ENCODE measurements around the gene GALNT18. TPM values are rescaled to one million over a fixed set of nuclear protein-coding genes. Genes with fewer than 3 reads are reported as not detected.

Gene GALNT18
- total and polyA plus RNA-seq, 2 donors (not counting 3 experiments of a cell fraction or from before 2014, with no cell fraction given), result 0.17 to 0.18 TPM

DNA sequence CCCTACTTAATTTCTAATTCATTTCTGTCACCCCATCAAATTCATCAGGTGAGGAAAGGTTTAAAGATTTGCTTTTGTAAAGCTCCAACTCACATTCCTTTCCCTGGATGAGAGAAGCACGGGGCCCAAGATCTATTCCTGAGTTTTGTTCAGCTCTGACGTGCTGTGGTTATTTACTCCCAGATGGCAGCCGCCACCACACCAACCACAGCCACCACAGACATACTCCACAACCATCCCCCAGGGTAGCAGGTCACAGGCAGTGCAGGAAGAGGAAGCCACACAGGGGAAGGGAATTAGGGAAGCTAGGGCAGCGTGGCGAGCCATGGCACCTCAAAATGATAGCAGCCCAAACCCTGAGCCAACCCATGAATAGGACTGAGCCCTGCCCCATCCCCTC lies 205.3 kb downstream of the GALNT18 start:
- no peak overlapping the region for H3K9ac ChIP-seq (replicated peaks; ENCODE audit: extremely low read depth, insufficient read depth, low read length)
- H3K9me3 ChIP-seq (replicated peaks; ENCODE audit: control insufficient read depth, insufficient read depth, low read length), result no peaks in the 10 kb centered on the region
- H3K4me1 ChIP-seq (ENCODE audit: control insufficient read depth, extremely low read depth, insufficient read depth, low read length), result no peaks in the 10 kb centered on the region
- H3K4me2 ChIP-seq (ENCODE audit: insufficient read depth, low read length), result no peak overlapping the region
- H3K36me3 ChIP-seq (ENCODE audit: control insufficient read depth in 2 of 2, extremely low read depth in 1 of 2, insufficient read depth in 2 of 2, low read length in 2 of 2), result no peaks in the 10 kb centered on the region
- BruUV-seq (replicated peaks), result no TSS peak
- H3K9me1 ChIP-seq (replicated peaks; ENCODE audit: control insufficient read depth, extremely low read depth, insufficient read depth, low read length), result no peaks in the 10 kb centered on the region
- TF ChIP-seq, protein P1, sequence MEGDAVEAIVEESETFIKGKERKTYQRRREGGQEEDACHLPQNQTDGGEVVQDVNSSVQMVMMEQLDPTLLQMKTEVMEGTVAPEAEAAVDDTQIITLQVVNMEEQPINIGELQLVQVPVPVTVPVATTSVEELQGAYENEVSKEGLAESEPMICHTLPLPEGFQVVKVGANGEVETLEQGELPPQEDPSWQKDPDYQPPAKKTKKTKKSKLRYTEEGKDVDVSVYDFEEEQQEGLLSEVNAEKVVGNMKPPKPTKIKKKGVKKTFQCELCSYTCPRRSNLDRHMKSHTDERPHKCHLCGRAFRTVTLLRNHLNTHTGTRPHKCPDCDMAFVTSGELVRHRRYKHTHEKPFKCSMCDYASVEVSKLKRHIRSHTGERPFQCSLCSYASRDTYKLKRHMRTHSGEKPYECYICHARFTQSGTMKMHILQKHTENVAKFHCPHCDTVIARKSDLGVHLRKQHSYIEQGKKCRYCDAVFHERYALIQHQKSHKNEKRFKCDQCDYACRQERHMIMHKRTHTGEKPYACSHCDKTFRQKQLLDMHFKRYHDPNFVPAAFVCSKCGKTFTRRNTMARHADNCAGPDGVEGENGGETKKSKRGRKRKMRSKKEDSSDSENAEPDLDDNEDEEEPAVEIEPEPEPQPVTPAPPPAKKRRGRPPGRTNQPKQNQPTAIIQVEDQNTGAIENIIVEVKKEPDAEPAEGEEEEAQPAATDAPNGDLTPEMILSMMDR (IDR thresholded peaks at IDR 0.05; ENCODE audit: extremely low read depth in 1 of 2, insufficient read depth in 1 of 2, low read depth in 1 of 2, low read length in 2 of 2), result no peak
- TF ChIP-seq GATA2 (IDR thresholded peaks at IDR 0.05; ENCODE audit: insufficient read depth, insufficient read length, low read depth, low read length) (no peak), POLR2AphosphoS5 (IDR thresholded peaks at IDR 0.05; ENCODE audit: insufficient read depth, low read depth, low read length) (no peak), EZH2 (IDR thresholded peaks at IDR 0.05; ENCODE audit: borderline replicate concordance, low read depth, low read length, severe bottlenecking) (no peak), POLR2A (IDR thresholded peaks at IDR 0.05; ENCODE audit: low read depth, low read length) (no peak), FOS (IDR thresholded peaks at IDR 0.05; ENCODE audit: borderline replicate concordance, insufficient read depth, low read length) (no peak), MYC (IDR thresholded peaks at IDR 0.05; ENCODE audit: low read depth, low read length) (no peak), JUN (IDR thresholded peaks at IDR 0.05; ENCODE audit: borderline replicate concordance, insufficient read depth, insufficient read length, low read depth) (no peak)
- TF ChIP-seq, protein P2, sequence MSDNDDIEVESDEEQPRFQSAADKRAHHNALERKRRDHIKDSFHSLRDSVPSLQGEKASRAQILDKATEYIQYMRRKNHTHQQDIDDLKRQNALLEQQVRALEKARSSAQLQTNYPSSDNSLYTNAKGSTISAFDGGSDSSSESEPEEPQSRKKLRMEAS (IDR thresholded peaks at IDR 0.05; ENCODE audit: insufficient read depth, insufficient read length), result no peak
- intact Hi-C loops (cut with micrococcal nuclease) (no loop called here), dilution Hi-C loops (cut with MboI; ENCODE audit: extremely low pct_ligation_motif_present, low sequenced_read_pairs) (no loop called here)
- H2AFZ ChIP-seq (ENCODE audit: low read depth, low read length), result no peak overlapping the region
- no peak for FAIRE-seq
- no peaks in the 10 kb centered on the region for H3K27me3 ChIP-seq (ENCODE audit: control insufficient read depth in 2 of 2, insufficient read depth in 2 of 2, low read length in 2 of 2)
- H3K79me2 ChIP-seq (ENCODE audit: control insufficient read depth, insufficient read depth, low read length), result no peaks in the 10 kb centered on the region
- ChIA-PET CTCF (no interaction called here), POLR2A (no interaction called here)
- H3K27ac ChIP-seq (ENCODE audit: insufficient read depth, low read depth, low read length), result no peak overlapping the region
- H3K4me3 ChIP-seq (replicated peaks in 1 of 3; ENCODE audit: insufficient read depth in 1 of 3, low read depth in 1 of 3, low read length in 3 of 3), result no peak overlapping the region
- DNase-seq (ENCODE audit: low read depth, low spot score), result no peak
- no peaks in the 10 kb centered on the region for H4K20me1 ChIP-seq (replicated peaks; ENCODE audit: control insufficient read depth, extremely low read depth, insufficient read depth, low read length)

All from endothelial cell of umbilical vein (primary cell).